NCI-H146 treated with DMSO at 0.1 percent for 48 hours (cell line): Measurements from ENCODE around the gene KRT24.

Source experiments
- DNase-seq: peaks from one replicate; lab custom pipeline; 2025; ENCODE audit not compliant: unreplicated experiment; lab: John Stamatoyannopoulos, UW

The KRT24 gene

GRCh38 chr17:40695874-40696472, 7.6 kb downstream of the KRT24 start:
- DNase-seq = no peak

- no peak for DNase-seq
Measured at GRCh38 chr17:40694584-40694983, 9.0 kb downstream of the KRT24 start.

DNA sequence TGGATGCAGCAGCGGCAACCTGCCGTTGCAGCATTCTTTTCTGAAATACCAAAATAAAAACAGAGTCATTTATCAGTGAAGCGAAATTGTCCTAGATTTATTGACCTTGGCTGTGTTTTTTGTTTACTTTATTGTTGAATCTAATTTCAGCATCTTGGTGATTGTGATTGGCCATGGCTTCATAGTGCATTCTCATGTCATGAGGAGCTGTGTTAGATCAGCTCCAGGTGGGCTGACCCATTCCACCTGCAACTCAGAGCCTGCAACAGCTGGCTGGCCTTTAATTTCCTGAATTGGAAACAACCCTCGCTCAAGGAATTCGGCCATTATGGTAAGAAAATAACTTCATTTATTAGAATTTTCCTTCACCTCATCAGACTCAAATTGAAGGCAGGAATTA, 16.4 kb downstream of the KRT24 start:
- no peak for DNase-seq

GRCh38 chr17:40686192-40686591, 17.4 kb downstream of the KRT24 start:
- no peak for DNase-seq

- DNase-seq = no peak
Measured at GRCh38 chr17:40680998-40681397, 22.6 kb downstream of the KRT24 start.

DNA sequence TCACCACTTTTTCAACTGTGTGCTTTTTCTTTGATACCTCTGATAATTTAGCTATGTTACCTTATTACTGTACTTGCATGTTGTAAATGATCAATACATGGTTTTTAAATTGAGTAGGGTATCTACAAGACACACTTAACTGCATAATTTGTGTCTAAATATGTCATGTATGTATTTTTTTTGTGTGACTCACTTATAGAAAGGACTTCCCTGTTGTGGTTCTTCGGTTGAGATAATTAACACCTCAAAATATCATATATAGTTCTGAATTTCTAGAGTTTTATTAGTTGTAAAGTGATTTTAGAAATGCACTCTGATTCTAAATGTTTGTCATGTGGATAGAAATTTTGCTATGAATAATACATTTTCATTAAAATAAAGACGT, 24.0 kb downstream of the KRT24 start:
- no peak for DNase-seq

- no peak for DNase-seq
Measured at GRCh38 chr17:40678902-40679522, 24.5 kb downstream of the KRT24 start.

DNA sequence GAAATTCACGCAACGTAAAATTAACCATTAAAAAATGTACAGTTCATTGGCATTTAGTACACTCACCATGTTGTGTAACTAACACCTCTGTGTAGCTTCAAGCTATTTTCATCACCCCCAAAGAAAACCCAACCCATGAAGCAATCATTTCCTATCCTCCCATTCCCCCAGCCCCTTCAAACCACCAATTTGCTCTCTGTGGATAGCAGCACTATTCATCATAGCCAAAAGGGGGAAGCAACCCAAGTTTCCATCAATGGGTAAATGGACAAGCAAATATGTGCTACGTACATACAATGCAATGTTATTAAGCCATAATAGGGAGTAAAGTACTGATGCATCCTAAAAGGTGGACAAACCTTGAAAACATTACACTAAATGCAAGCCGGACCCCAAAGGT, 27.6 kb downstream of the KRT24 start:
- no peak for DNase-seq

DNA sequence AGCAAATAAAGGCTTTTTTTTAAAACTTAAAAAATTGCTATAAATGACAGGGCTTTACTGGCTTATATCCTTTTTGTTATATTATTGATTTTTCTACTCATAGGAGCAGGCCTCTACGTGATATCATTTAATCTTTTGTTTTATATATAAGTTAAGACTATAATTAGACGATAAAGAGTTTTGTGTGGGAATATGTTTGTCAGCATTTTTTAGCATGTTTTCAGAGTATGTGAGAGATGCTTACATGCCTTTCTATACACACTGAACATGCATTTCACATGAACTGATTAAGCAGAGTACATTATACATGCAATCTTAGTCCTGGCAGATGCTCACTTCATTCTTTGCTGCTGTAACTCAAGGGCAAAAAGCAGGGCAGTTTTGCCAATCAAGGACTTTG, 30.9 kb downstream of the KRT24 start:
- DNase-seq = no peak

- no peak for DNase-seq
Measured at GRCh38 chr17:40671282-40671681, 32.3 kb downstream of the KRT24 start.

DNA sequence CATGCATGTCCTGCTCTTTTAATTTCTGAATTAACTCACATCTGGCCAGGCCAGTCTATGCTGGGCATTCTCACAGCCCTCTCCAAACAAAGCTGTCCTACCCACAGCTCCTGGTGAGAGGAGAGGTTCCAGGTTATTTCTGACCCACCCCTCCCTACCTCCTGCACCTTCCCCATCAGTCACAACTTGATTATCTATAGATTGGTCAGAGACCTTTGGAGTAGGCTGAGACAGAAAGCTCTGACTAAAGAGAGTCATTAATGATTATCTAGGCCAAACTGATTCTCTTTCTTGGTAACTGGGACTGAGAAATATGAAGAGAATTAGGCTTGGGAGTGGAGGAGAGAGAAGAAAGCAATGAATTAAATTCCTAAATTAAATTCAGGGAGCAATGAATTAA, 37.2 kb downstream of the KRT24 start:
- no peak for DNase-seq

DNA sequence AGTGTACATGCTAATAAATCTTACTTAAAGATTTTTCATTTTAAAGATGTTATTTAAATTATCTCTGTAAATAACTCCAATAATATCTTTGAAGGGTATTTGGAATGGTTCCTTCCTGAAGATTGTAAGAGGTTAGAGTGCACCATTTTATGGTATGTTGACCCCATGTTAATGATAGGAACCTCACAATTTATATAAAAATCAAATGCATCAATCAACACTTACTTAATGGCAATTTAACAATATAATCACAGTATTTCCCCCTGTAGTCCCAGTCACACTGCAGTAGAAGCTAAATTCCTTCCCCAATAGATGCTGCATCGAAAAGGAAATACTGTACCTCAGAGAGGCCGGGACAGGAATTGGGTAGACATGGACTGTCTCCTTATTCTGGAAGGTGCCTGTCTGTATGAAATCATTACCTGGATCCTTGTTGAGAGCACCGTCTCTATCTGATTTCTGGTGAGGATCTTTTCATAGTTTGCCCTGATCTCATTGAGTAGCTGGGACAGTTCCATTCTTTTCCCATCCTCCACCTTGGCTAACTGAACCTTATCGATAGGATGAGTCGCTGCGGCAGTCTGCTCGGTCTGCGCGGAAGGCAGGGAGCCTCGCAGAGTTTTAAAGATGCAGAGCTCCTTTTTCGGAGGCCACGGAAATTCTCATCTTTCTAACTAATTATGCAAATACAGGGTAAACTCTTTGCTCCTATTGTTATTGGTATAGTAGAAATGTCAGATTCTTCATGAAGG, 38.8 kb downstream of the KRT24 start, which contains the start of gene KRT222:
TSS of gene KRT222 (minus strand) at position 596 of the 752 bp plus-strand sequence. CDS start at position 518, 78 bp downstream.
- DNase-seq = no peak

DNA sequence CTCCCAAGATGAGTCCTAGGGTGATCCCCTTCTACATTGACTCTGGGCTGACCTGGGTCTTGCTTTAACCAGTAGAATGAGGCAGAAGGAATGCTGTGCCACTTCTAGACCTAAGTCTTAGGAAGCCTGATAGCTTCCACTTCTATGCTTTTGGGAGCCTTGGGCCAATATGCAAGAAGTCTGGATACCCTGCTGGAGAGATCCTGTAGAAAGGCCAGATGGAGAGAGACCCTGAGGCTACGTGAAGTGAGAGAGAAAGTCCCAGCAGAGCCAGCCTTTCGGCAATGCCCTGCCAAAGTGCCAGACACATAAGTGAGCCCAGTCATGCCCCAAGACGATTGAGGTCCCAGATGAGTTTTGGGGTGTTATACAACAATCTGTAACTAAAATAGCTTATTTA, 40.3 kb downstream of the KRT24 start:
- DNase-seq = no peak

GRCh38 chr17:40659911-40660310, 43.6 kb downstream of the KRT24 start:
- DNase-seq = no peak

- DNase-seq = no peak
Measured at GRCh38 chr17:40658396-40658795, 45.2 kb downstream of the KRT24 start.

DNA sequence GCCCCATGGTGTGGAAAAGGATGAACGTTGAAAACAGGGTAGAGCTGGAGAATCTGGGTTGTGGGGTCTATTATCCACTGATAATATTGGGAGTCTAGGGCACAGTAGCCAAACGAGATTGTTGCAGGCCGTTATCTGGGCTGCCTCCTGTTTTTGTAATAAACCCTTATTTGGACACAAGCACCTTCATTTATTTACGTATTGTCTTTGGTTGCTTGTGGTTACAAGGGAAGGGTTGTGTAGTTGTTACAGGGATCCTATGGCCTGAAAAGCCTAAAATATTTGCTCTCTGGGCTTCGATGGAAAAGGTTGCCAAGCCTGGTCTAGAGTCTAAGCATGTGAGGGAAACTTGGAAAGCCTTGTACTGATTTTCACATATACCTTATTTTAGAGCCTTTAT, 51.6 kb downstream of the KRT24 start:
- no peak for DNase-seq

GRCh38 chr17:40648384-40648968, 55.1 kb downstream of the KRT24 start:
- DNase-seq = peak; percentile 42
